Measurements from ENCODE around the gene TBX1. TPM values are rescaled to one million over a fixed set of nuclear protein-coding genes. Genes with fewer than 3 reads are reported as not detected.
A peak's percentile ranks its signal among the peaks of the same experiment; 100 is the strongest.

TBX1 gene
- total RNA-seq = 1 to 10 TPM; 1.1 to 2.9 TPM

DNA sequence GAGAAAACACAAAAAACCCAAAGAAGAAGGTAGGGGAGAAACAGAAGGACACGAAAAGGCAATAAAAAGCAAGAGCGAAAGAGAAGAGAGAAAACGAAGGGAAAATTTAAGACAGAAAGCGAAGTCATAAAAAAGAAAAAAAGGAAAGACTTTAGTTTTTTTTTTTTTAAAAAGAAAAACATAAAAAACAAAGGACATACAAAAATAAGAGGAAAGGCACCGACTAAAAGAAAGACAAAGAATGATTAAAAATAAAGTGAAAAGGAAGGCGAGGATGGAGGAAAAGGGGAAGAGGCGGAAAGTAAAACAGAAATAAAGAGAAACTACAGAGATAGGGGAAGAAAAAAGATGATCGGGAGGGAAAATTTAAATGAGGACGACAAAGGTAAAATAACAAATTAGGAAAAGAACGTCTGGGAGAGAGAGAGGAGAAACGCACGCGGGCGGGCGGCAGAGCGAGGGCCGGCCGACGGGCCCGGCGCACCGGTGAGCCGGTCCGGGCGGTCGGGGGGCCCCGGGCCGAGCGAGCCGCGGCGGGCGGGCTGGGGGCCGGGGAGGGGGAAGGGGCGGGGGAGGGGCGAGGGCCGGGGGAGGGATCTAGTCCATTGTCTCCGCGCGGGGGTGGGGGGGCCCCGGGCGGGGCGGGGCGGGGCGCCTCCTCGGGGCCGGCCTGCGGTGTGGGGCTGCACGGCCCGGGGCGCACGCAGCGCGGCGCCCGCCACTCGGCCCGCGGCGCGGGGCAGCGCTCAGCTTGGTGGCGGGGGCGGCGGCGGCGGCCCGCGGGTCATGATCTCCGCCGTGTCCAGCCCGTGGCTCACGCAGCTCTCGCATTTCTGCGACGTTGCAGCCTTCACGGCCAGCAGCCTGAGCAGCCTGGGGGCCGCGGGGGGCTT lies at the start of gene TBX1:
TBX1 (plus strand) TSS at position 721 of the 893 bp plus-strand sequence; CDS start at position 787, 66 bp downstream.
- peaks cover 9% of the 10 kb centered on the region for H3K36me3 Mint-ChIP-seq
- no peaks in the 10 kb centered on the region for H3K9me3 Mint-ChIP-seq
- H3K4me1 Mint-ChIP-seq (ENCODE audit: low read depth in 2 of 2) = peaks cover 12 to 20% of the 10 kb centered on the region in 2 donors
- peak within 1 kb of the TSS; percentile 75 for H3K4me3 Mint-ChIP-seq
- H3K27me3 Mint-ChIP-seq = peaks cover 27 to 34% of the 10 kb centered on the region in 2 donors
- ATAC-seq (no peak), DNase-seq (ENCODE audit: low spot score) (no peak)
- peak within 1 kb of the TSS in 1 of 2 donors; percentile 43 for H3K27ac Mint-ChIP-seq

DNA sequence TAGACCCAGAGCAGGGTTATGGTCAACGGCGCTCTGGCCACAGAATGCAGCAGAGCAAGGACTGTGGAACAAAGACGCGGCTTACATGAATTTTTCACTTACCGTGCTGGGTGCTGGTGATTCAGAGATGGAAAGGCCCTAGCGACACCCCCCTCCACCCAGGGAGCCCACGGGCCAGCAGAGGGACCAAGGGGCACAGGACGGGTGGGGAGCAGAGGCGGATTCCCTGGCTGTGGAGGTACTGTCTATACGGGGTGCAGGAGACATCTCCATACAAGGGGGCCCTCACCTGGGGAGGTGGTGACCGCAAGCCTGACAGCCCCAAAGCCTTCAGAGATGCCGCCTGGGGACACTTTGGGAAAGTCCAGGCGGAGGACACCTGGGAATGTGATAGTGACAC lies 47.3 kb upstream of the TBX1 start:
- peaks cover 7 to 12% of the 10 kb centered on the region in 2 donors for H3K27me3 Mint-ChIP-seq
- peaks cover 0 to 5% of the 10 kb centered on the region in 2 donors for H3K4me1 Mint-ChIP-seq (ENCODE audit: low read depth in 2 of 2)
- H3K4me3 Mint-ChIP-seq = peak overlapping the region; percentile 45
- no peaks in the 10 kb centered on the region for H3K9me3 Mint-ChIP-seq
- no peak overlapping the region for H3K27ac Mint-ChIP-seq
- DNase-seq (ENCODE audit: low spot score) (peak; percentile 49), ATAC-seq (no peak)
- no peaks in the 10 kb centered on the region for H3K36me3 Mint-ChIP-seq

DNA sequence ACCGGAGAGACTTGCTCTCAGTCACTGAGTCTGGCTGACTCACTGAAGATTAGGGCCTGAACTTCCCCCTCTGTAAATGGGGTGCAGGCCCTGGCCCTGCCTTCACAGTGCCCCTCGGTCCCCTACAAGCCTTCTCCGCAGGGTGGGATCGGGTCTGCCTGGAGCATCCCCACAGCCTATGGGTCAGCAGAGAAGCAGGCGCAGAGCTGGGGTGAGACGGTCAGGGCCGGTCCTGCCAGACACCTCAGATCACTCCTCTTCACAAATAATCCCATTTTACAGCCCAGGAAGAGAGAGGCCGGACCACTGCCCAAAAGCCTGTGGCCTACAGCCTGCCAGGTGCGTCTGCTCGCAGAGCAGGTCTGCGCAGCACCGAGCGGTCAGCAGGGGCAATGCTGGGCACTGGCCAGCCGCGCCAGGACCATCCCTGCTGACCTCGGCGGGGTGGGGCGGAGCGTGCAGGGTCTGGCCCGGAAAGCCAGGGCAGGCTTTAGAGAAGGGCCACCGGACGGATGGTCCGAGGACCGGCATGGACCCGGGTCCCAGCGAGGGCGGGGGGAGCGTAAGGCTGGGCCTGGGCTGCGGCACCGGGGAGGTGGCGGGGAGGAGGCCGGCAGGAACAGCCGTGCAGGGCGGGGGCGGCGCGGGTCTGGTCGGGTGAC lies 46.8 kb upstream of the TBX1 start:
- H3K4me3 Mint-ChIP-seq = peak overlapping the region; percentile 45
- H3K36me3 Mint-ChIP-seq = no peaks in the 10 kb centered on the region
- no peak overlapping the region for H3K27ac Mint-ChIP-seq
- DNase-seq (ENCODE audit: low spot score) (peak; percentile 59), ATAC-seq (no peak)
- peaks cover 0 to 5% of the 10 kb centered on the region in 2 donors for H3K4me1 Mint-ChIP-seq (ENCODE audit: low read depth in 2 of 2)
- no peaks in the 10 kb centered on the region for H3K9me3 Mint-ChIP-seq
- peaks cover 7 to 12% of the 10 kb centered on the region in 2 donors for H3K27me3 Mint-ChIP-seq

DNA sequence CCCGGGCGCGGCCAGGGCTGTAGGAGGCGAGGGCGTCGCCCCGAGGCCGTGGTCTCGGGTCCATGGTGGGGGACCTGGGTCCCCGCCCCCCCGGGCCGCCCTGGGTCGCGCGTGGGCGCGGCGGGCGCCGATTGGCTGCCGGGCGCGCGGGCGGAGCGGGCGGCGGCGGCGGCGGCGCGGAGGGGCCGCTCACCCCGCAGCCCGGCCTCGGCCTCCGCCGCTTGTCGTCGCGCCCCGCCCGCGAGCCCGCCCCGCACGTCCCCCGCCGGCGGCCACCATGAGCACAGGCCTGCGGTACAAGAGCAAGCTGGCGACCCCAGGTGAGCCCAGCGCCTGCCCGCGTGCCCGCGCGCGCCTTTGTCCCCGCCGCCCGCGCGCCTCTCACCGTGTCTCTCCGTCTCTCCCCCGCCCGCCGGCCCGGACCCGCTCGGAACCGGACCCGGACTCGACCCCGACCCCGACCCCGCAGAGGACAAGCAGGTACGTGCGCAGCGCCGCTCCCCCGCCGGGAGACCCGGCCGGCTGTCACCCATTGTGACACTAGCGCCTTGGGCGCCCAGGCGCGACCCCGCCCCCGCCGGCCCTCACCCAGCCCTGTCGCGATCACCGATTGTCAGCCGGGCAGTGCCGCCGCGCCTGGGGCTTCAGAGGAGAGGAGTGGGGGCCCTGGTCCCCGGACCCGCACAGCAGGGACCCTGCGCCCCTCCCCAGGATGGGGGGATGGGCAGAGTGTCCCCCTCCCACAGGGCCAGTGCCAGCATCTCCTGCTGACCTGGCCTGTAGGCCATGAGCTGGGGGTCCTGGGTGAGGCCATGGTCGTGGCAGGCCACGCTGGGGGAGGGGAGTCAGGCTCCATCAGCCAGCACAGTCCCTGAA lies 46.0 kb upstream of the TBX1 start, which contains the start of gene SEPTIN5:
SEPTIN5 (plus strand) TSS at position 192 of the 876 bp plus-strand sequence; CDS start at position 278, 86 bp downstream.
- Mint-ChIP-seq H3K9me3 (no peaks in the 10 kb centered on the region), H3K27ac (no peak within 1 kb of the TSS), H3K4me3 (peak within 1 kb of the TSS; percentile 45), H3K4me1 (ENCODE audit: low read depth in 2 of 2) (peaks cover 0 to 7% of the 10 kb centered on the region in 2 donors), H3K27me3 (peaks cover 11 to 16% of the 10 kb centered on the region in 2 donors), H3K36me3 (no peaks in the 10 kb centered on the region)
- peak; percentile 60 for DNase-seq (ENCODE audit: low spot score)
- ATAC-seq = no peak

DNA sequence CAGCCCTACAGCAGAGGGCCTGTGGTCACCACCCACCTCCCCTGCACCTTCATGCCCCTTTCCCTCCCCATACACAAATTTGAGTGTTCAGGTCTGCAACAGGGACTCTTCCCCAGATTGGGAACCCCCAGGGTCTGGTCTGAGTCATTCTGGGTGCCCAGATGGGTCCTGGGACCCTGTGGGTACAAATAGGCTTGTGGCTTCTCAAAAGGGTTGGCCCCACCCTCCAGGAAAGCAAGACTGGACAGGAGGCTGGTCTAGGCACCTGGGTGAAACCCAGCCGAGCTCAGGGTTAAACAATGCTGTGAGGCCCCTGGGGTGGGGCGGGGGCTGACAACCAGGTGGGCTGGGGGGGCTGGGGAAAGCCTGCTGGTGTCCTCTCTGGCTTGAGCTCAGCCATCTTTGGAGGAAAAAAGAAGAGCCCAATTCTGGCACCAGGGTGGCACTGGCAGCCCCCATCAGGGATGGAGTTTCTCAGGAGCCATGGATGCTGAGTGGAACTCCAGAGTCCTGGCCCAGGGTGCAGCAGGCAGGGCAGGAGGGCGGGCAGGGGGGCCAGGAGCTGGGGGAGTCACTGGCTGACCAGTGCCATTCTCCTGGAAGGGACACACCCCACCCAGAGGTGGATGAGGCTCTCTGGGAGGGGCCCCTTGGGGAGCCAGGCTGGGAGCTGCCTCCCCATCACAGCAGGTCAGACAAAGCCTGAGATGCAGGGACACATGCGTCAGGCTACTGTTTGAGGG lies 45.2 kb upstream of the TBX1 start:
- no peaks in the 10 kb centered on the region for H3K36me3 Mint-ChIP-seq
- DNase-seq (ENCODE audit: low spot score) (no peak), ATAC-seq (no peak)
- H3K27ac Mint-ChIP-seq = no peak overlapping the region
- peaks cover 0 to 7% of the 10 kb centered on the region in 2 donors for H3K4me1 Mint-ChIP-seq (ENCODE audit: low read depth in 2 of 2)
- peaks cover 13 to 23% of the 10 kb centered on the region in 2 donors for H3K27me3 Mint-ChIP-seq
- H3K9me3 Mint-ChIP-seq = no peaks in the 10 kb centered on the region
- H3K4me3 Mint-ChIP-seq = peak overlapping the region; percentile 38

DNA sequence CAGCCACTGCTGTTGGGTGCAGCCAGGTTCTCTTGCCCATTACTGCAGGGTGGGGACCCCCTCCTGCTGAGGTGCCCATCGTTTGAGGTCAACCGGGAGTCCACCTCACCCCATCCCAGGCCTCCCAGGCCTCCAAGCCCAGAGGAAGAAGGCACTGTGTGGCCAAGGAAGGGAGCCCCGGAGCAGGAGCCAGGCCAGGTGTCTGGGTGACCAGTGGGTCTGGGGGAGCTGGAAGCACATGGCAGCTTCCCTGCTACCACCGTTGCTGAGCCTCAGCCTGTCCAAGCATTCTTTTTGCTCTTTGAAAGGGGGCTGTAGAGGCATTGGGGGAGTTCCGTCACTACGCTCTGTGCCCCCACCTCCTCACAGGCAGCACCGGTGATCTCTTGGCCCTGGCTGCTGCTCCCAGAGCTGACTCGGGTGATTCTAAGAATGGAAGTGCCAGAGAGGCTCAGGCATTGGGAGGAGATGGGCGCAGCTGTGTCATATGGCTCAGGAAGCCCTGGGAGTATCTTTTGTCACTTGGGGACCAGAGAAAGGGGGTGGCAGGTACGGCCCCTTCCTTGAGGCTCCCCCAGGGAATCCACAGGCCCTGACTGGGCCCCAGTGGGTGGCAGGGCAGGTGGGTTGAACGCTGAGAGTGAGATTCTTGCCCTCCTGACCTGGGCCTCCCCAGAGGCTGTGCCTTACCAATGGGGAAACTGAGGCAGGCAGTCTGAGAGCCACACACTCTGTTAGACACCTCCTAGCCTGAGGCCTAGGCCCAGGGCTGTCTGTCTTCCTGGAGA lies 44.3 kb upstream of the TBX1 start:
- DNase-seq (ENCODE audit: low spot score) (no peak), ATAC-seq (no peak)
- Mint-ChIP-seq H3K27me3 (peaks cover 13 to 31% of the 10 kb centered on the region in 2 donors), H3K4me3 (no peak overlapping the region), H3K9me3 (no peaks in the 10 kb centered on the region), H3K4me1 (ENCODE audit: low read depth in 2 of 2) (peaks cover 0 to 7% of the 10 kb centered on the region in 2 donors), H3K27ac (no peak overlapping the region), H3K36me3 (no peaks in the 10 kb centered on the region)

DNA sequence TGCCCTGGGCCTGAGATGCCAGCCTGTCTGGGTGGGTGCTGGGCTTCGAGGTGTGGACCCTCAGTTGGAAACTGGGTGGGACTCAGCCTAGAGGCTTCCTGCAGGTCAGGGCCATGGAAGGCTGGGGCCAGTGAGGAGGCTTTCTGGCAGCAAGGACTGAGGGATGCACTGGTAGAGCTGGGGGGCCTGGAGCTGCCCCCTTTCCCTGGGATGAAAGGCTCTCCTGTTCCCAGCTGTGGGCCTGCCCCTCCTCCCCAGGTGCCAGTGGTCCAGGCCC lies 43.8 kb upstream of the TBX1 start:
- Mint-ChIP-seq H3K36me3 (no peaks in the 10 kb centered on the region), H3K9me3 (no peaks in the 10 kb centered on the region), H3K4me1 (ENCODE audit: low read depth in 2 of 2) (peaks cover 0 to 7% of the 10 kb centered on the region in 2 donors), H3K27ac (no peak overlapping the region), H3K27me3 (peaks cover 13 to 33% of the 10 kb centered on the region in 2 donors), H3K4me3 (no peak overlapping the region)
- no peak for DNase-seq (ENCODE audit: low spot score)
- no peak for ATAC-seq

DNA sequence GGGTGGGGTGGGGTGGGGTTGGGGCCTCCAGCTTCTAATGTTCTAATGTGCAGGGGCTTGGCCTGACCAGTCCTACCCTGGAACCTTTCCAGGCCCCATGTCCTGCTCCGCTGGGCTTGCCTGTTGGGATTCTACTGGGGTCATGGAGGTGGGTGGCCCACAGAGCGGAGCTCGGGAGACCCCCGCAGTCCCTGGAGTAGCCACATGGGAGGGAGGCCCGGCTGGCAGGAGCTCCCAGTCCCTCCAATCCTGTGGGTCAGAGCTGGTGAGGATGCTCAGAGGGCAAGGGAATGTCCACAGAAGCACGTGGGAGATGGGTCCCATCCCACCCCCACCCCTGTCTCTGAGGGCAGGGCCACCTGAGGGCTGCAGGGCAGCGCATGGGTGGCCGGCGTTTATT lies 43.4 kb upstream of the TBX1 start:
- Mint-ChIP-seq H3K9me3 (no peaks in the 10 kb centered on the region), H3K4me3 (peak overlapping the region; percentile 67), H3K4me1 (ENCODE audit: low read depth in 2 of 2) (peaks cover 0 to 7% of the 10 kb centered on the region in 2 donors), H3K36me3 (no peaks in the 10 kb centered on the region), H3K27ac (no peak overlapping the region), H3K27me3 (peaks cover 13 to 31% of the 10 kb centered on the region in 2 donors)
- no peak for DNase-seq (ENCODE audit: low spot score)
- no peak for ATAC-seq

DNA sequence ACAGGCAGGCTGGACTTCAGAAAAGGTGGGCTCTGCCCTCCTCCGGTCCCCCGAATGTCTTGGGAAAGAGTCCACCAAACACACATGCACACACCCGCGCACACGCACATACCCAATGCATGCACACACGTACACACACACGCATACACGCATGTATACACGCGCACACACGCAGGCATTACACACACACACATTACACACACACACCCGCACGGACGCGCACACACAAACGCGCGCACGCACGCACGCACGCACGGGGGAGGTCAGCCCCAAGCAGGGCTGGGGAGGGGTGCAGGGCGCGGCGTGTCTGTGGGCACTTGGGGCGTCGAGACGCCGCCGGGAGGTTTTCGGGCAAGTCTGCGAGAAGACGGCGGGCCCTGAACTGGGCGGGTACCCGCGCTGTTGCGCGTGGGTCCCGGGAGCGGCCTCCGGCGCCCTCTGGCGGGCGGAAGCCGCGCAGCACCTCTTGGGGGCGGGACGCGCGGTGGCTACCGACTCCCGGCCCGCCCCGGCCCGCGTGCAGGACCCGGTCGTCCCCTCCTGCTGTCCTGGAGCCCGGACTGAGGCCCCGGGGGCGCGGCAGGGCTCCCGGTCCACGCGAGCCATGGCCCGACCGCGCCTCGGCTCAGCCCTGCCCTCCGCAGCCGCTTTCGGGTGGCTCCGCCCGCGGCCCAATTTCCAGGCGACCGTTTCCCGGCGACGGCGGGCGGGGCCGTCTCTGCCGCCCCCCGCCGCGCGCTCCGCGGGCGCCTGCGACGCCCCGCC lies 42.7 kb upstream of the TBX1 start:
- Mint-ChIP-seq H3K36me3 (no peaks in the 10 kb centered on the region), H3K27me3 (peaks cover 10 to 28% of the 10 kb centered on the region in 2 donors), H3K9me3 (no peaks in the 10 kb centered on the region), H3K4me3 (peak overlapping the region; percentile 67), H3K4me1 (ENCODE audit: low read depth in 2 of 2) (peaks cover 0 to 7% of the 10 kb centered on the region in 2 donors), H3K27ac (no peak overlapping the region)
- ATAC-seq (peak; percentile 86 to 92), DNase-seq (ENCODE audit: low spot score) (peak; percentile 81)

DNA sequence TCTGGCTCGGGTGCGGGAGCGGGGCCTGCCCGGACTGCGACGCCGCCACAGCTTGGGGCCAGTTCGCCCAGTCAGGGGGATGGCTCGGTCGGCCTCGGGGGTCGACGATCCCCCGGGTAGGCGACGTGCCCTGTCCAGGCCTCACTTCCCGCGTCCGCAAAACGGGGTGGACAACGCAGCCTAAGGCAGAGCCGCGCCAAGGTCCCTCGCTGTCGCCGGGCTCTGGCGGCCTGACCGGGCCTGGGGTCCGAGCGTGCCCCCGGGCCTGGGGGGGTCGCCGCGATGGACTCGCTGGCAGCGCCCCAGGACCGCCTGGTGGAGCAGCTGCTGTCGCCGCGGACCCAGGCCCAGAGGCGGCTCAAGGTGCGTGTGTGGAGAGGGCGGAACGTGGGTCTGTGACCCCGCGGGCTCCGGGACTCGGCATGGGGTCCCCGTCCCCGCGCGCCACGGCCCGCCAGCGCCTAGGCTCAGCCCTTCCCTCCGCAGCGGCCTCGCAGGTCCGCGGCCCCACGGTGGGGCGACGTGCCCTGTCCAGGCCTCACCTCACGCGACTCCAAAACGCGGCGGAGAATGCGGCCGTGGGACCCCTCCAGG lies 42.0 kb upstream of the TBX1 start:
- DNase-seq (ENCODE audit: low spot score) (no peak), ATAC-seq (no peak)
- peaks cover 6 to 26% of the 10 kb centered on the region in 2 donors for H3K27me3 Mint-ChIP-seq
- no peaks in the 10 kb centered on the region for H3K9me3 Mint-ChIP-seq
- H3K4me3 Mint-ChIP-seq = no peak overlapping the region
- peaks cover 0 to 10% of the 10 kb centered on the region in 2 donors for H3K4me1 Mint-ChIP-seq (ENCODE audit: low read depth in 2 of 2)
- H3K27ac Mint-ChIP-seq = no peak overlapping the region
- H3K36me3 Mint-ChIP-seq = no peaks in the 10 kb centered on the region

DNA sequence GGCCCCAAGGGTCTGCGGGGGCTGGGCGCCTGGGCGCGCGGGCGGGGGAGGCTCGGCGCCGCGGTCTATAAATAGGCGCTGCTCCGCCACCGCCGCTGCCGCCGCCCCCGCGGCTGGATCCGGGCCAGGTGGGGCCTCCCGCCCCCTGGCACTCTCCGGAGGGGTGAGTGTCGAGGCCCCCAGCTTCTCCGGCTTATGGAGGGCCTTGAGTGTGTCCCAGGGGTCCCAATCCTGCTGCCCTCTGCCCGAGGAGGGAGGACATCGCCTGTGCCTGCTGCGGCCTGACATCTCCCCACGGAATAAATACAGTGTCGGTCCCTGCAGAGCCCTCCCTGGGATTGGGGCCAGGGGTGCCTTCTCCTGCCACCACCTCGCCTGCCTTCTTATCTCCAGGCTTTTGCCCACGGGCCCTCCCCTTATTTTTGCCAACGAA lies 41.5 kb upstream of the TBX1 start:
- no peak overlapping the region for H3K27ac Mint-ChIP-seq
- H3K9me3 Mint-ChIP-seq = no peaks in the 10 kb centered on the region
- peaks cover 6 to 24% of the 10 kb centered on the region in 2 donors for H3K27me3 Mint-ChIP-seq
- DNase-seq (ENCODE audit: low spot score) (no peak), ATAC-seq (no peak)
- H3K4me3 Mint-ChIP-seq = peak overlapping the region; percentile 74
- no peaks in the 10 kb centered on the region for H3K36me3 Mint-ChIP-seq
- peaks cover 0 to 5% of the 10 kb centered on the region in 2 donors for H3K4me1 Mint-ChIP-seq (ENCODE audit: low read depth in 2 of 2)
